Stimulated activated naive CD8-positive, alpha-beta T cell treated with anti-CD3 and anti-CD28 coated beads, Interleukin-15, Interleukin-2, amounts not matched to agents 100 ng/mL and 50 ng/mL, for 24 hours (primary cell): ENCODE results near the gene RBM38.

ENCODE experiments used
- H3K27ac Mint-ChIP-seq: one replicate; pipeline ENCODE4 v1.8.0; 2021; ENCODE audit warnings: mild to moderate bottlenecking, mixed read lengths
- H3K27me3 Mint-ChIP-seq: one replicate; pipeline ENCODE4 v1.8.0; 2021; ENCODE audit warnings: mixed read lengths
- H3K36me3 Mint-ChIP-seq: one replicate; pipeline ENCODE4 v1.8.0; 2021; ENCODE audit warnings: low read depth, mixed read lengths
- H3K4me1 Mint-ChIP-seq: one replicate; pipeline ENCODE4 v1.8.0; 2021; ENCODE audit warnings: low read depth, mixed read lengths
- H3K4me3 Mint-ChIP-seq: one replicate; pipeline ENCODE4 v1.8.0; 2021; ENCODE audit warnings: mild to moderate bottlenecking, mixed read lengths
- H3K9me3 Mint-ChIP-seq: one replicate; pipeline ENCODE4 v1.8.0; 2021; ENCODE audit warnings: mixed read lengths

RBM38 gene

DNA sequence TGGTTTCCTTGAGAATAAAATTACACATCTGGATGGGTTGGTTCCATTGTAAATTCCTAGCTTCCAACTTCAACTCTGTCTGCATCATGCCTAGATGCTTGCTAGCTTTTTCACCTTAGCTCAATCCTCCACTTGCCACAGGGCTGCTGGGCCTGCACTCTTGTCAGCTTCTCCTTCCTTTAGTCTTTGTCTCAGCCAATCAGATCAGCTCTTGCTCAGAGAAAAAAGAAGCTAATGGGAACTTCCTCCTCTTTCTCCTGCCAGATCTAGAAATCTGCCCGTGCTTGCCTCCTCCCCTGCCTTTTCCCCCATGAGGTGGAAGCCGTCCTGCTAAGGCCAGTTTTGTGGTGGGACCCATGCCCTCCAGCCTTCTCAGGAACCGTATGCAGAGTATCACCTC, 21.6 kb upstream of the RBM38 start:
- Mint-ChIP-seq H3K27ac (no peak overlapping the region), H3K27me3 (no peaks in the 10 kb centered on the region), H3K36me3 (peaks cover 77% of the 10 kb centered on the region), H3K4me3 (no peak overlapping the region), H3K9me3 (no peaks in the 10 kb centered on the region), H3K4me1 (peaks cover 14% of the 10 kb centered on the region)

DNA sequence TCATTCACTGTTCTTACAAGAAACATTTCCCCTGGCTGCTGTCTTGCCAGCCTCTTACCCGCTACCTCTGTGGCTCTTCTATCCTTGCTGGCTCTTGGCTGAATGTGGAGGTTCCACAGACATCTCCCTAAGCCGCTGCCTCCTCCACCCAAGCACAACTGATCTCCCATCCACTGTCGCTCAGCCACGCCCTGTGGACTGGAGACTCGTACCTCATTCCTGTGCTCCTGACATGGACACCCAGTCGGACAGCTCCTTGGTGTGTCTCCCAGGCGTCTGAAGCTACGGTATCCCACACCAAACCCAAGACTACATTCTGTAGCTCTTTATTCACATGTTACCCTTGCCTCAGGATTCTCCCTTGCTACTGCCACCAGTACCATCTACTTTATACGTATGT, 20.9 kb upstream of the RBM38 start:
- Mint-ChIP-seq H3K27me3 (no peaks in the 10 kb centered on the region), H3K4me3 (no peak overlapping the region), H3K9me3 (no peaks in the 10 kb centered on the region), H3K36me3 (peaks cover 81% of the 10 kb centered on the region), H3K4me1 (peaks cover 18% of the 10 kb centered on the region), H3K27ac (no peak overlapping the region)

DNA sequence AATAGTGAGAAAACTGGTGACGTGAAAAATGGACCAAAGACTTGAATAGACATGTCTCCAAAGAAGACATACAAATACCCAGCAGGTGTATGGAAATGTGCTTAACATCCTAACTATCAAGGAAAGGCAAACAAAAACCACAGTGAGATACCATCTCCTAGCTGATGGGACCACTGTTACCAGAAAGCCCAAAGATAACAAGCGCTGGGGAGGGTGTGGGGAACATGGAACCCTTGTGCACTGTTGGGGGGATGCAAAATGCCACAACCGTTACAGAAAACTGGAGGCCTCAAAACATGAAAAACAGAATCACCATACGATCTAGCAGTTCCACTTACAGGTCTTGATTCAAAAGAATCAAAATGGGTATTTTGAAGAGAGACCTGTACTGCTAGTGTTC, 19.8 kb upstream of the RBM38 start:
- Mint-ChIP-seq H3K9me3 (no peaks in the 10 kb centered on the region), H3K36me3 (peaks cover 82% of the 10 kb centered on the region), H3K4me3 (no peak overlapping the region), H3K27me3 (no peaks in the 10 kb centered on the region), H3K27ac (no peak overlapping the region), H3K4me1 (peaks cover 19% of the 10 kb centered on the region)

DNA sequence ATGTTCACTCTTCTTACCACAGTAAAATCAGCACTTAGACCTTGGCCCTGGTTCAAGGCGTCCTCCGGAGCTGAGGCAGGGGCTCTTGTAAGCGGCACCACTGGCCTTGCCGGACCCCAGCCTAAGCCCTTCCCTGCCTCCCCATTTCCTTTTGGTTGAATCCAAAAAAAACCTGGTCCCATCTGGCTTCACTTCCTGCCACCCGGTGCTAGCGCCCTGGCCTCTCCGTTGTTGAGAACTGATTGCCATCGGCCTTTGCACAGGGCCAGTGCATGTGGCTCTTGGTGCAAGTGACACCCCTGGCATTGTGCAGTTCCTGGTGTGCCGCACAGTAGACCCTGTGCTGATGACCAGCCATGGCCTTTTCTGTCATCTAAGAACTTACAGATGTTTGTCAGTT, 19.0 kb upstream of the RBM38 start:
- Mint-ChIP-seq H3K36me3 (peaks cover 81% of the 10 kb centered on the region), H3K27me3 (no peaks in the 10 kb centered on the region), H3K4me1 (peaks cover 19% of the 10 kb centered on the region), H3K27ac (no peak overlapping the region), H3K9me3 (no peaks in the 10 kb centered on the region), H3K4me3 (no peak overlapping the region)

DNA sequence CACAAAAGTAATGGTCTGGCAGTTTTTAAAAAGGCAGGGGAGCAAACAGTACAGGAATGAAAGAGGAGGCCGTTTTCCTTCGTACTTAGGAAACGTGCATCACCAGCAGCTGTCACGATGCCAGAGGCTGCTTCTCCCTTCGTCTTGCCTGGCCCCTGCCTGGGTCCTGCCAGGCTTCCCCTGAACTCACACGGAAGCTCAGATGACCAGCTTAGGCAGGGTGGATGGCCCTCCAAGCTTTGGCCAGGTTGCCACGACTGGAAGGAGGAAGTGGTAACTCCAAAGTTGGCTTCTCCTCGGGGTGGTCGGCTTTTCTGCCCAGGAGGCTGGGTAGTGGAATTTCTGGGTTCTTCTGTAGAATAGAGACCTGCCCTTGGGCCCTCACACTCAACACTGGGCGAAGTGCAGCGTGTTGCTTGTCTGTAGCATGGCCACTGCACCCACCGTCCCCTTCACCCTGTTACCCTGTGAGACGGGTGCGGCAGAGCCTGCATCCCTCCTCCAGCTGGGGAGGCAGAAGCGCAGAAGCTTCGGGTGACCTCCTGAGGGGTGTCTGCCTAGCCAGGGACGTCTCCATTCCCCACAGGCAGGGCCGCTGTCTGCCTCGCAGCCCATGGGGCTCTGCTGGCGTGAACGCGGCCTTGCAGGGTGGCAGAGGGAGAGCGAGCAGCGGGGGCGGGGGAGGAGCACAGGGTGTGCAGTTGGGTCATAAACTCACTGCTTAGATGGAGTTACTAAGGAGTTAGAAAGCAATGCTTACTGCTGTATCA, 18.4 kb upstream of the RBM38 start:
- Mint-ChIP-seq H3K9me3 (no peaks in the 10 kb centered on the region), H3K36me3 (peaks cover 85% of the 10 kb centered on the region), H3K27ac (no peak overlapping the region), H3K4me1 (peaks cover 19% of the 10 kb centered on the region), H3K4me3 (no peak overlapping the region), H3K27me3 (no peaks in the 10 kb centered on the region)

GRCh38 chr20:57374343-57374930, 16.8 kb upstream of the RBM38 start:
- H3K9me3 Mint-ChIP-seq, result no peaks in the 10 kb centered on the region
- peaks cover 33% of the 10 kb centered on the region for H3K4me1 Mint-ChIP-seq
- H3K36me3 Mint-ChIP-seq, result peaks cover 87% of the 10 kb centered on the region
- no peaks in the 10 kb centered on the region for H3K27me3 Mint-ChIP-seq
- no peak overlapping the region for H3K27ac Mint-ChIP-seq
- no peak overlapping the region for H3K4me3 Mint-ChIP-seq

DNA sequence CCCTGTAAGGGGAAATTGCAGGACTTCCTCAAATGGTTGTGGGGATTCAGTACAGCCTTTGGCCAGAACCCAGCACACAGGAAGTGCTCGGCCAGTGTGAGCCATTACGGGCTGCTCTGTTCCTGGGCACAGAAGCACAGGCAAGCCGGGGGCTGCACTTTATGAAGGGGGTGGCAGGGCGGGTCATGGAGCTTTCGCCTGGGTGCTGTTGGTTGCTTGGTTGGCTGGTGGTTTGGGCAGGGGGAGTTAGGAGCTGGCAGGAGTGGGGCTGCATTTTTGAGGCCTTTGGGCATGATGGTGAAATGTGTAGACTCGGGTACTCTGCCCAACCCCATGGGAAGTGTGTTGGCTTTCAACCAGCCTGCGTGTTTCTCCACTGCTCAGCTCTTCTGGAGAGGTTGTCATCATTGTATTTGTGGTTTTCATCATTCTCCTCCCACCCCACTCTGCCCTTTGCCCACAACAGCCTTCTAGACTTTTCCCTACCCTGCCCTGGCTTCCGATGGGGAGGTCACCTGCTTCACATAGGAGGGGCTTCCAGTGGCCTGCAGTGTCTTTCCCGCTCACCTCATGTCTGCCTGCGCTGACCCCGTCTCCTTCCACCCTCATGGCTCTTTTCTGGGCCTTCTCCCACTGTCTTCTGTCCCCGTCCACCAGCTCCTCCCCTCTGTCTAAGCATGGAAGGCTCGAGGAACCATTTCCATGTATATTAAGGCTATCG, 16.1 kb upstream of the RBM38 start:
- Mint-ChIP-seq H3K4me3 (no peak overlapping the region), H3K4me1 (peaks cover 33% of the 10 kb centered on the region), H3K27ac (peak overlapping the region; percentile 19), H3K36me3 (peaks cover 85% of the 10 kb centered on the region), H3K9me3 (no peaks in the 10 kb centered on the region), H3K27me3 (no peaks in the 10 kb centered on the region)

GRCh38 chr20:57375652-57376230, 15.5 kb upstream of the RBM38 start:
- H3K27ac Mint-ChIP-seq, result peak overlapping the region; percentile 65

DNA sequence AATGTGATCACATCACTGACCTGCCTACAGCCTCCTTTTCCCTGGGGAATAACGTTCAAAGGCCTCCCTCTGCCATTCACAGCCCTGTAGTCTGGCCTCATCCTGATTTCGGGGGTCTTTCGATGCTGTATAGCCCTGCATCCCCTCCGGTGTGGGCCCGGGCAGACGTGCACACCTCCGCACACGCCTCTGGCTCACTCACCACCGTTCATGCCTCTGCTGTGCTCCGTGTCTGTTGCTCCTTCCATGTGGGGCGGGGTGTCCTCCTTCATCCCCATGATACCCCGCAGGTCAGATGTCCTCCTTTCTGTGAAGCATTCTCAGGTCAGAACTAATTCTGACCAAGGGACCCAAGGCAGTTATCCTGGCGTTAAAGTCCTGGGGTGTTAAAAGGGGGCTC, 13.8 kb upstream of the RBM38 start:
- Mint-ChIP-seq H3K4me1 (peaks cover 39% of the 10 kb centered on the region), H3K9me3 (no peaks in the 10 kb centered on the region), H3K27ac (peak overlapping the region; percentile 62), H3K27me3 (no peaks in the 10 kb centered on the region), H3K36me3 (peaks cover 68% of the 10 kb centered on the region), H3K4me3 (no peak overlapping the region)

More at GRCh38 chr20:57375652-57376230, 15.5 kb upstream of the RBM38 start:
- H3K4me1 Mint-ChIP-seq, result peaks cover 33% of the 10 kb centered on the region
- no peak overlapping the region for H3K4me3 Mint-ChIP-seq
- no peaks in the 10 kb centered on the region for H3K27me3 Mint-ChIP-seq
- peaks cover 80% of the 10 kb centered on the region for H3K36me3 Mint-ChIP-seq
- no peaks in the 10 kb centered on the region for H3K9me3 Mint-ChIP-seq

- H3K27me3 Mint-ChIP-seq, result no peaks in the 10 kb centered on the region
- no peaks in the 10 kb centered on the region for H3K9me3 Mint-ChIP-seq
- H3K4me1 Mint-ChIP-seq, result peaks cover 44% of the 10 kb centered on the region
- peak overlapping the region; percentile 22 for H3K27ac Mint-ChIP-seq
- H3K36me3 Mint-ChIP-seq, result peaks cover 67% of the 10 kb centered on the region
- no peak overlapping the region for H3K4me3 Mint-ChIP-seq
Measured at GRCh38 chr20:57378107-57378506, 13.1 kb upstream of the RBM38 start.

GRCh38 chr20:57378646-57379262, 12.4 kb upstream of the RBM38 start:
- H3K9me3 Mint-ChIP-seq, result no peaks in the 10 kb centered on the region
- no peak overlapping the region for H3K4me3 Mint-ChIP-seq
- peaks cover 61% of the 10 kb centered on the region for H3K36me3 Mint-ChIP-seq
- peaks cover 45% of the 10 kb centered on the region for H3K4me1 Mint-ChIP-seq
- peak overlapping the region; percentile 59 for H3K27ac Mint-ChIP-seq
- no peaks in the 10 kb centered on the region for H3K27me3 Mint-ChIP-seq

- Mint-ChIP-seq H3K36me3 (peaks cover 59% of the 10 kb centered on the region), H3K27me3 (no peaks in the 10 kb centered on the region), H3K4me1 (peaks cover 40% of the 10 kb centered on the region), H3K9me3 (no peaks in the 10 kb centered on the region), H3K27ac (peak overlapping the region; percentile 59), H3K4me3 (no peak overlapping the region)
Measured at GRCh38 chr20:57379263-57379647, 11.9 kb upstream of the RBM38 start.

DNA sequence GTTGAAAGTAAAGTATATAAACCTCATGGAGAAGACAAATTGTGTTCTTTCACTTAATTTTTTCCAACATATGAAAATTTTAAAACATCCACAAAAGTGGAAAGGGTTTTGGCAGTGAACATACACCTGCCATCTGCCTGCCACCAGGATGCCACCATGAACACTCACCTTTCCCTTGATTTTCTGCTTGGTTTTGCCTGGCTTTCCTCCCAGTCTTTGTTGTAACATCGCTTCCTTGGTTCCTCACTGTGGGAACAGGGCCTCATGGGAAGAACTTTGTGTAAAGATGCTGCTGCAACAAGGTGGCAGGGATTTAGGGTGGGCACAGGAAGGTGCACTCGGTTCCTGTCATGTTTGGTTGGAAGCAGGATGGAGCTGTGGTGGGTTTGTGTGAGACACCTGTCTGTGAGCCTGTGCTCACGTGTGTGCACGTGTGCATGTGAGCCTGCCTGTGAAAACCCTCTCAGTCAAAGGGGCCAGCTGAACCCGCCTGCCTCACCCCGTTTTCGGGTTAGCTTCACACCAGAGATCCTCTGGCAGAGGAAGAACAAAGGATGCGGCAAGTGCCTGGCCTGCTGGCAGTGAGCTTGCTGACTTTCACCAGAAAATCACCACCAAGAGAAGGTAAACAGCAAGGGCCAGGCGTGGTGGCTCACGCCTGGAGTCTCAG, 11.0 kb upstream of the RBM38 start:
- peaks cover 33% of the 10 kb centered on the region for H3K4me1 Mint-ChIP-seq
- no peak overlapping the region for H3K27ac Mint-ChIP-seq
- no peak overlapping the region for H3K4me3 Mint-ChIP-seq
- H3K9me3 Mint-ChIP-seq, result no peaks in the 10 kb centered on the region
- no peaks in the 10 kb centered on the region for H3K27me3 Mint-ChIP-seq
- H3K36me3 Mint-ChIP-seq, result peaks cover 51% of the 10 kb centered on the region
